HCT116 (cell line): ENCODE results near the gene TMEM139.

Experiments used
- EGR1 ChIP-seq: IDR thresholded peaks from 2 replicates; pipeline ENCODE4 v1.6.1; 2012; ENCODE audit warnings: low read depth
- POLR2AphosphoS5 ChIP-seq: IDR thresholded peaks from 2 replicates; pipeline ENCODE4 v1.6.1; 2011; ENCODE audit warnings: mild to moderate bottlenecking, low read depth, low read length, moderate library complexity
- ZFX ChIP-seq: fragments of 450-650 bp; IDR thresholded peaks from 2 replicates; pipeline ENCODE4 v1.6.1; 2017
- TF ChIP-seq, protein P1 (sequence below), 3 experiments: fragments of 200-600 bp in 1 of 3; sonication (generic) in 1 of 3; IDR thresholded peaks in 2 of 3; conservative IDR thresholded peaks in 1 of 3; 2 replicates each; pipeline ENCODE4 v1.5.1; 2012 to 2017; ENCODE audit warnings: low read depth in 2 of 3, low read length in 2 of 3, antibody characterized with exemption in 1 of 3, borderline replicate concordance in 1 of 3, control low read depth in 1 of 3, mild to moderate bottlenecking in 1 of 3, mixed read lengths in 1 of 3, mixed run types in 1 of 3, moderate library complexity in 1 of 3; ENCODE audit not compliant: insufficient read depth in 1 of 3

DNA sequence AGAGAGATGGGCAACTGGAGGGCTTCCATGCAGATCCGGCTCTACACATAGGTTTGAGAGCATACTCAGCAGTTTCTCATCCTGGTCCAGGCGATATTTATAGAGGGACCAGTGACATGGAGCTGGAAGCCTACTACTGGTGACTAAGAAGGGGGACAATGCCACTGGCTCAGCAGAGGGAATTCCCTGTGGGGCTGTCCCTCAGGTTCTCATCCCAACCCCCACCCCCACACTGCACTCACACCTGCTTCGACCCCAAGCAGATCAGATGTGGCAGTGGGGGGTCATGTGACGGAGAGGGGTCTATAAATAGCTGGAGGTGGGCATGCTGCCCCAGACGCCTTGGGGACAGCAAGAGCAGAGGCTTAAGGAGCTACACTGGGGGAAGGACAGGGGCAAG, 31.0 kb downstream of the TMEM139 start, which contains the start of gene CLCN1:
- TF ChIP-seq, protein P1, sequence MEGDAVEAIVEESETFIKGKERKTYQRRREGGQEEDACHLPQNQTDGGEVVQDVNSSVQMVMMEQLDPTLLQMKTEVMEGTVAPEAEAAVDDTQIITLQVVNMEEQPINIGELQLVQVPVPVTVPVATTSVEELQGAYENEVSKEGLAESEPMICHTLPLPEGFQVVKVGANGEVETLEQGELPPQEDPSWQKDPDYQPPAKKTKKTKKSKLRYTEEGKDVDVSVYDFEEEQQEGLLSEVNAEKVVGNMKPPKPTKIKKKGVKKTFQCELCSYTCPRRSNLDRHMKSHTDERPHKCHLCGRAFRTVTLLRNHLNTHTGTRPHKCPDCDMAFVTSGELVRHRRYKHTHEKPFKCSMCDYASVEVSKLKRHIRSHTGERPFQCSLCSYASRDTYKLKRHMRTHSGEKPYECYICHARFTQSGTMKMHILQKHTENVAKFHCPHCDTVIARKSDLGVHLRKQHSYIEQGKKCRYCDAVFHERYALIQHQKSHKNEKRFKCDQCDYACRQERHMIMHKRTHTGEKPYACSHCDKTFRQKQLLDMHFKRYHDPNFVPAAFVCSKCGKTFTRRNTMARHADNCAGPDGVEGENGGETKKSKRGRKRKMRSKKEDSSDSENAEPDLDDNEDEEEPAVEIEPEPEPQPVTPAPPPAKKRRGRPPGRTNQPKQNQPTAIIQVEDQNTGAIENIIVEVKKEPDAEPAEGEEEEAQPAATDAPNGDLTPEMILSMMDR (IDR thresholded peaks at IDR 0.05 in 2 of 3, conservative IDR thresholded peaks at IDR 0.05 in 1 of 3; ENCODE audit: borderline replicate concordance in 1 of 3, insufficient read depth in 1 of 3, low read depth in 2 of 3, low read length in 2 of 3), result no peak
- no peak for TF ChIP-seq EGR1
- no peak for TF ChIP-seq ZFX
- TF ChIP-seq POLR2AphosphoS5, result no peak
